Panc1 (cell line): ENCODE results near the gene RPGR.

Experiments
- POLR2AphosphoS5 ChIP-seq: IDR thresholded peaks from 2 replicates; pipeline ENCODE4 v1.6.1; 2012; ENCODE audit warnings: mild to moderate bottlenecking, low read depth, low read length, moderate library complexity
- SIN3A ChIP-seq: IDR thresholded peaks from 2 replicates; pipeline ENCODE4 v1.6.1; 2012; ENCODE audit warnings: low read depth, mild to moderate bottlenecking, low read length, moderate library complexity, borderline replicate concordance; ENCODE audit not compliant: insufficient read depth
- TCF7L2 ChIP-seq: IDR thresholded peaks from 2 replicates; pipeline ENCODE4 v1.6.1; 2011; ENCODE audit warnings: mild to moderate bottlenecking, low read depth, low read length, inconsistent platforms
- TF ChIP-seq, protein P1 (sequence below): fragments of 450-650 bp; IDR thresholded peaks from 2 replicates; pipeline ENCODE4 v1.5.1; 2017; ENCODE audit warnings: mild to moderate bottlenecking

- TF ChIP-seq, protein P1, sequence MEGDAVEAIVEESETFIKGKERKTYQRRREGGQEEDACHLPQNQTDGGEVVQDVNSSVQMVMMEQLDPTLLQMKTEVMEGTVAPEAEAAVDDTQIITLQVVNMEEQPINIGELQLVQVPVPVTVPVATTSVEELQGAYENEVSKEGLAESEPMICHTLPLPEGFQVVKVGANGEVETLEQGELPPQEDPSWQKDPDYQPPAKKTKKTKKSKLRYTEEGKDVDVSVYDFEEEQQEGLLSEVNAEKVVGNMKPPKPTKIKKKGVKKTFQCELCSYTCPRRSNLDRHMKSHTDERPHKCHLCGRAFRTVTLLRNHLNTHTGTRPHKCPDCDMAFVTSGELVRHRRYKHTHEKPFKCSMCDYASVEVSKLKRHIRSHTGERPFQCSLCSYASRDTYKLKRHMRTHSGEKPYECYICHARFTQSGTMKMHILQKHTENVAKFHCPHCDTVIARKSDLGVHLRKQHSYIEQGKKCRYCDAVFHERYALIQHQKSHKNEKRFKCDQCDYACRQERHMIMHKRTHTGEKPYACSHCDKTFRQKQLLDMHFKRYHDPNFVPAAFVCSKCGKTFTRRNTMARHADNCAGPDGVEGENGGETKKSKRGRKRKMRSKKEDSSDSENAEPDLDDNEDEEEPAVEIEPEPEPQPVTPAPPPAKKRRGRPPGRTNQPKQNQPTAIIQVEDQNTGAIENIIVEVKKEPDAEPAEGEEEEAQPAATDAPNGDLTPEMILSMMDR = no peak
- TF ChIP-seq TCF7L2 (no peak), POLR2AphosphoS5 (no peak), SIN3A (no peak)
Observed at GRCh38 chrX:38268011-38268410, 59.3 kb downstream of the RPGR start.
